ENCODE data around the gene EGFLAM.

- TF ChIP-seq EZH2 (IDR thresholded peaks at IDR 0.05; ENCODE audit: borderline replicate concordance, insufficient read depth, low read length, poor library complexity, severe bottlenecking) (no peak), CTCF (IDR thresholded peaks at IDR 0.05; ENCODE audit: poor library complexity, severe bottlenecking) (no peak), POLR2AphosphoS5 (IDR thresholded peaks at IDR 0.05) (no peak), EP300 (conservative IDR thresholded peaks at IDR 0.05; ENCODE audit: poor library complexity, severe bottlenecking) (no peak), REST (IDR thresholded peaks at IDR 0.05; ENCODE audit: borderline replicate concordance) (no peak), RAD21 (conservative IDR thresholded peaks at IDR 0.05) (no peak)
Measured at GRCh38 chr5:38400365-38400764, 142.0 kb downstream of the EGFLAM start.

Data from neural cell (in vitro differentiated cells).